Measurements from ENCODE around the gene ZBTB39.
A peak's percentile ranks its signal among the peaks of the same experiment; 100 is the strongest.
"Not testable (repeated sequence)": the region's sequence is repeated elsewhere in the genome, so short reads cannot be mapped to it uniquely, and the experiment has no call there.

ZBTB39 gene, protein sequence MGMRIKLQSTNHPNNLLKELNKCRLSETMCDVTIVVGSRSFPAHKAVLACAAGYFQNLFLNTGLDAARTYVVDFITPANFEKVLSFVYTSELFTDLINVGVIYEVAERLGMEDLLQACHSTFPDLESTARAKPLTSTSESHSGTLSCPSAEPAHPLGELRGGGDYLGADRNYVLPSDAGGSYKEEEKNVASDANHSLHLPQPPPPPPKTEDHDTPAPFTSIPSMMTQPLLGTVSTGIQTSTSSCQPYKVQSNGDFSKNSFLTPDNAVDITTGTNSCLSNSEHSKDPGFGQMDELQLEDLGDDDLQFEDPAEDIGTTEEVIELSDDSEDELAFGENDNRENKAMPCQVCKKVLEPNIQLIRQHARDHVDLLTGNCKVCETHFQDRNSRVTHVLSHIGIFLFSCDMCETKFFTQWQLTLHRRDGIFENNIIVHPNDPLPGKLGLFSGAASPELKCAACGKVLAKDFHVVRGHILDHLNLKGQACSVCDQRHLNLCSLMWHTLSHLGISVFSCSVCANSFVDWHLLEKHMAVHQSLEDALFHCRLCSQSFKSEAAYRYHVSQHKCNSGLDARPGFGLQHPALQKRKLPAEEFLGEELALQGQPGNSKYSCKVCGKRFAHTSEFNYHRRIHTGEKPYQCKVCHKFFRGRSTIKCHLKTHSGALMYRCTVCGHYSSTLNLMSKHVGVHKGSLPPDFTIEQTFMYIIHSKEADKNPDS

GRCh38 chr12:57005980-57006808 is at the start of gene ZBTB39:
Gene ZBTB39, minus strand, starts transcription at chr12:57006546. Its CDS starts 1,629 bp downstream, at chr12:57004917.
- ATAC-seq (peak; percentile 87), DNase-seq (ENCODE audit: low spot score in 2 of 2) (peak; percentile 68 to 82)
- H3K9me3 Mint-ChIP-seq = no peaks in the 10 kb centered on the region
- H3K36me3 Mint-ChIP-seq = peaks cover 38% of the 10 kb centered on the region
- H3K27ac Mint-ChIP-seq = peak within 1 kb of the TSS; percentile 89
- peaks cover 44% of the 10 kb centered on the region for H3K4me1 Mint-ChIP-seq
- peak within 1 kb of the TSS; percentile 96 for H3K4me3 Mint-ChIP-seq

DNA sequence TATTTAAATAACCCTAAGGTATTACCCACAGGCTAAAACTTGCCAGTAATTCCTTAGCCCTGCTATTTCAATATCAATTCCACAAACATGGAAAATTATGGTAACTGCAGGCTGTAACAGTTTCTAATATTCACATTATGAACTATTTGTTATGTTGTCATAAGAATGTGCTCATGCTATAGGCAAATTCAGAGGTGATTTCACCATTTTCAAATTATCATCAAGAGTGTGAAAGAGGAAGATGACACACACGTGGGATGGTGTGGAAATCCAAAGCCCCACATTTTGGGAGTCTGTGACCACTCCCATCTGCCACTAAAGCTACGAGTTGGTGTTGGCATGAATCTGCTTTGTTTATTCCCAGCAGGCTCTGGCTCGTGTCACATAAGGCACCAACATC is 49.5 kb upstream of the ZBTB39 start:
- DNase-seq (ENCODE audit: low spot score in 2 of 2) (no peak), ATAC-seq (no peak)
- Mint-ChIP-seq H3K4me3 (no peak overlapping the region), H3K9me3 (no peaks in the 10 kb centered on the region), H3K4me1 (peaks cover 6% of the 10 kb centered on the region), H3K27ac (no peak overlapping the region), H3K36me3 (peaks cover 63% of the 10 kb centered on the region)

GRCh38 chr12:57053901-57054300 is 47.6 kb upstream of the ZBTB39 start:
- H3K4me3 Mint-ChIP-seq; DNase-seq (ENCODE audit: low spot score in 2 of 2); ATAC-seq; H3K27ac Mint-ChIP-seq; H3K9me3 Mint-ChIP-seq: not testable (repeated sequence)
- peaks cover 18% of the 10 kb centered on the region for H3K4me1 Mint-ChIP-seq
- H3K36me3 Mint-ChIP-seq = peaks cover 44% of the 10 kb centered on the region

DNA sequence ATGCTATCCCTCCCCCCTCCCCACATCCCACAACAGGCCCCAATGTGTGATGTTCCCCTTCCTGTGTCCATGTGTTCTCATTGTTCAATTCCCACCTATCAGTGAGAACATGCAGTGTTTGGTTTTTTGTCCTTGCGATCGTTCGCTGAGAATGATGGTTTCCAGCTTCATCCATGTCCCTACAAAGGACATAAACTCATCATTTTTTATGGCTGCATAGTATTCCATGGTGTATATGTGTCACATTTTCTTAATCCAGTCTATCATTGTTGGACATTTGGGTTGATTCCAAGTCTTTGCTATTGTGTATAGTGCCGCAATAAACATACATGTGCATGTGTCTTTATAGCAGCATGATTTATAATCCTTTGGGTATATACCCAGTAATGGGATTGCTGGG is 46.8 kb upstream of the ZBTB39 start:
- not testable (repeated sequence) for H3K27ac Mint-ChIP-seq; ATAC-seq; DNase-seq (ENCODE audit: low spot score in 2 of 2); H3K9me3 Mint-ChIP-seq; H3K4me3 Mint-ChIP-seq
- Mint-ChIP-seq H3K4me1 (peaks cover 25% of the 10 kb centered on the region), H3K36me3 (peaks cover 36% of the 10 kb centered on the region)

- no peak overlapping the region for H3K4me3 Mint-ChIP-seq
- peaks cover 47% of the 10 kb centered on the region for H3K4me1 Mint-ChIP-seq
- H3K9me3 Mint-ChIP-seq = no peaks in the 10 kb centered on the region
- no peak overlapping the region for H3K27ac Mint-ChIP-seq
- DNase-seq (ENCODE audit: low spot score in 2 of 2) (no peak), ATAC-seq (no peak)
- H3K36me3 Mint-ChIP-seq = peaks cover 15% of the 10 kb centered on the region
These were observed 44.7 kb upstream of the ZBTB39 start for GRCh38 chr12:57051011-57051410.

- no peaks in the 10 kb centered on the region for H3K9me3 Mint-ChIP-seq
- DNase-seq (ENCODE audit: low spot score in 2 of 2) (no peak), ATAC-seq (no peak)
- peaks cover 8% of the 10 kb centered on the region for H3K36me3 Mint-ChIP-seq
- peak within 1 kb of the TSS; percentile 35 for H3K27ac Mint-ChIP-seq
- H3K4me3 Mint-ChIP-seq = no peak within 1 kb of the TSS
- H3K4me1 Mint-ChIP-seq = peaks cover 57% of the 10 kb centered on the region
These were observed 43.5 kb upstream of the ZBTB39 start, which contains the start of gene MYO1A for GRCh38 chr12:57049890-57050289. Gene MYO1A, minus strand, starts transcription at chr12:57050129. Its CDS starts 1,806 bp downstream, at chr12:57048323.

GRCh38 chr12:57049119-57049446 is 42.7 kb upstream of the ZBTB39 start:
- Mint-ChIP-seq H3K4me3 (no peak overlapping the region), H3K27ac (peak overlapping the region; percentile 35), H3K9me3 (no peaks in the 10 kb centered on the region), H3K36me3 (peaks cover under 1% of the 10 kb centered on the region), H3K4me1 (peaks cover 57% of the 10 kb centered on the region)
- ATAC-seq = no peak
- DNase-seq (ENCODE audit: low spot score in 2 of 2) = no peak

- Mint-ChIP-seq H3K4me3 (no peak overlapping the region), H3K9me3 (no peaks in the 10 kb centered on the region), H3K4me1 (peaks cover 57% of the 10 kb centered on the region), H3K27ac (peak overlapping the region; percentile 91), H3K36me3 (no peaks in the 10 kb centered on the region)
- ATAC-seq (no peak), DNase-seq (ENCODE audit: low spot score in 2 of 2) (no peak)
These were observed 42.2 kb upstream of the ZBTB39 start for GRCh38 chr12:57048423-57049118.

DNA sequence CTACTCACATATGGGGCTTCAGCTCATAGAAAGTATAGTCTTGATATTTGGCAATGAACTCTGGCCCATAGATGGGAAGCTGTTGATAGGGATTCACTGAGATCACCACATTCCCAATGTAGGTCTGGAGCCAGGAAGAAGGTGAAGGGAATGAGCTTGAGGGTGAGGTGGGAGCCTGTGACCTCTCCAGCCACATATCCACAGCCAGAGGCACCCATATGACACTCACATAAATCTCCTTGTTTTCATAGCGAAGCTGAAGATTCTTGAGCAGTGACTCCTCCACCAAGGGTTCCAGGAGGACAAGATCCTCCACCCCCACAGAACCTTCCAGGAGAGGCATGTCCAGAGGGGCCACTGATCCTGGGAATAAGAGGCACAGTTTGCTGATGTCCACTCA is 41.6 kb upstream of the ZBTB39 start:
- ATAC-seq = no peak
- no peaks in the 10 kb centered on the region for H3K36me3 Mint-ChIP-seq

DNA sequence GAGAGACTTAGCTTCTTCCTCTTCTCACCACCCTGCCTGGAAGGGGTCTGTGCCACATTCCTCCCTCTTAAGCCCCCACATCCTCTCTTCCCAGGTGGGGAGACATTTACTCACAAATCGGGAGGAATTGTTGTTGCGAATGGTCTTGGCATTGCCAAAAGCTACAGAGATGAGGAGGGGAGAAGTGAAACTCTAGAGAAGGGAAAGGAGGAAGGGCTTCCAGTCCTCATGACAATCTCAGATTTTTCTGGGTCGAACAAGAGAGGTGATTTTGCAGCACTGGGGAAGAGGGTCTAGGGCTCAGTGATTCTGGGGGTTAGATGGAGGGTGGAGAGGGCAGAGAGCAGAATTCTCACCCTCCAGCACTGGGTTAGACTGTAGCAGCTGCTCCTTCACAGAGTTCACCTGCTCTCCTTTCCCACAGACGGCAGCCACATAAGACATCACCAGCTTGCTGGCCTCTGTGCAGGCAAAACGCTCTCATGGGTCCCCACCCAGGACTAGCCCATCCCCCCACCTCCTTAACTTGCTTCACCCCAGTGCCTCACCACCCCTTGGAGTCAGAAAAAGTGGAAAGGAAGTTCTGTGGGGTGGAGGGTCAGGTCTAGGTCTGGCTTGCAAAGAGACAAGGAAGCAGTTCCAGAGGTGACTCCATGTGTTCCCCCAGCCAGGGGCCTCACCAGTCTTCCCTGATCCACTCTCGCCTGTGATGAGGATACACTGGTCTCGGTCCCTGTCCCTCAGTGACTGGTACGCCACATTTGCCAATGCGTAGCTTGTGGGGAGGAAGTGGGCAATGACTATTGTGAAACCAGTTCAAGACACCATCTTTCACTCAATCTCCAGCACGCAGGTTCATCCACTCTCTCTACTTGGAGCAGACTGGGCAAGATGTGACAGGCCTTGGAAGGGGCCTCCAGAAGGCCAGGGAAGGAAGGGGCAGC is 40.9 kb upstream of the ZBTB39 start:
- H3K36me3 Mint-ChIP-seq = no peaks in the 10 kb centered on the region
- DNase-seq (ENCODE audit: low spot score in 2 of 2) = peak; percentile 49 to 81
- peak overlapping the region; percentile 57 for H3K4me3 Mint-ChIP-seq
- peaks cover 57% of the 10 kb centered on the region for H3K4me1 Mint-ChIP-seq
- peak overlapping the region; percentile 91 for H3K27ac Mint-ChIP-seq
- ATAC-seq = peak; percentile 96
- no peaks in the 10 kb centered on the region for H3K9me3 Mint-ChIP-seq

More for the DNA sequence above, 41.6 kb upstream of the ZBTB39 start:
- no peak for DNase-seq (ENCODE audit: low spot score in 2 of 2)
- Mint-ChIP-seq H3K9me3 (no peaks in the 10 kb centered on the region), H3K4me3 (peak overlapping the region; percentile 57), H3K4me1 (peaks cover 57% of the 10 kb centered on the region), H3K27ac (peak overlapping the region; percentile 91)

DNA sequence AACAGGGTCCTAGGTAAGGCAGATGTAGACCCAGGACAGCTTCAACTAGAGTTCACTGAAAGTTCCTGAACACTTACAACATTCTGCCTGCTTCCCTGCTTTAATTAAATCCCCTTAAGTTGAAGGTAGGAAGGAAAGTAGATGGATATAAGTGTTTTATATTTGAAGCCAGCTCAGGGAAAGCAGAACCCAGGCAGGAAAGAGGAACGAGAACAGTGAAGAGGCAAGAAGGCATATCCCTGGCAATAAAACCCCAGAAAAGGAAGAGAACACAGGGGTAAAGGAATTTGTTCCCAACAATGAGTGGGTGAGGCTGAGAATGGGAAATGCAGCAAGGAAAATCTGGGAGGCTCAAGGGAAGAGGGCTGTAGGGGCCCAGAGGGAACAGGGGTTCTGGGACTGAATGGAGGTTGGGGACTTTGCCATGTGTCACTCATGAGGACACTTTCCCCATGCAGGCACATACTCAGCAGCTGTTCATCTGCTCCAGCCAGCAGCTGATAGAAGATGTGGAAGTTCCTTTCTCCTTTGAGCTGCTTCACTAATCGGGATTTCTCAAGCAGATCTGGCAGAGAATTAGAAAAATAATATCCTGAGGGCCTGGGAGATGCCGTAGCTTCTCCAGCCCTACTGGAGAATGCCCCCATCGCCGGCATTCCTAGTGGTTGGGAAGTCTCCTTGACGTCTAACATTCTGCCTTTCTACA is 39.9 kb upstream of the ZBTB39 start:
- Mint-ChIP-seq H3K4me1 (peaks cover 55% of the 10 kb centered on the region), H3K27ac (peak overlapping the region; percentile 91), H3K4me3 (peak overlapping the region; percentile 57), H3K9me3 (no peaks in the 10 kb centered on the region), H3K36me3 (no peaks in the 10 kb centered on the region)
- ATAC-seq = no peak
- DNase-seq (ENCODE audit: low spot score in 2 of 2) = no peak

GRCh38 chr12:57044889-57045288 is 38.5 kb upstream of the ZBTB39 start:
- Mint-ChIP-seq H3K4me3 (no peak overlapping the region), H3K4me1 (peaks cover 46% of the 10 kb centered on the region), H3K9me3 (no peaks in the 10 kb centered on the region), H3K36me3 (no peaks in the 10 kb centered on the region), H3K27ac (no peak overlapping the region)
- ATAC-seq (no peak), DNase-seq (ENCODE audit: low spot score in 2 of 2) (no peak)

DNA sequence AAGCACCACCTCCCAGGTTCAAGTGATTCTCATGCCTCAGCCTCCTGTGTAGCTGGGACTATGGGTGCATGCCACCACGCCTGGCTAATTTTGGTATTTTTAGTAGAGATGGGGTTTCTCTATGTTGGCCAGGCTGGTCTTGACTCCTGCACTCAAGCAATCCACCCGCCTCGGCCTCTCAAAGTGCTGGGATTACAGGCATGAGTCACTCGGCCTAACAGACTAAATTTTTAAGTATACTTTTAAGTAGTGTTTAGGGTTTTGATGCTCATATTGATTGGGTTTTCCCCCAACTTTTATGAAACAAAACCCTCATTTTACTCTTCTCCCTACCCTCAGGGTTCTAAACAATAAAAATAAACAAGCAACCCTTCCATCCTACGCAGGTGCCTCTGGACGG is 38.1 kb upstream of the ZBTB39 start:
- DNase-seq (ENCODE audit: low spot score in 2 of 2) (no peak), ATAC-seq (no peak)
- Mint-ChIP-seq H3K27ac (no peak overlapping the region), H3K4me3 (no peak overlapping the region), H3K36me3 (no peaks in the 10 kb centered on the region), H3K4me1 (peaks cover 45% of the 10 kb centered on the region), H3K9me3 (no peaks in the 10 kb centered on the region)

Data from stimulated activated effector memory CD8-positive, alpha-beta T cell treated with anti-CD3 and anti-CD28 coated beads, Interleukin-12 subunit alpha, Interleukin-12 subunit beta, amount 100 ng/mL, for 72 hours (primary cell).